Thyroid gland (tissue), 4 donors: Measurements from ENCODE around the gene SLC10A7. TPM values are rescaled to one million over a fixed set of nuclear protein-coding genes. Genes with fewer than 3 reads are reported as not detected.

Experiments used
- DNase-seq, 2 donors: peaks; one replicate each; pipeline ENCODE4 v3.0.0-alpha.2; 2019
- H3K27ac ChIP-seq, 3 donors: fragments of 200-600 bp; sonication (generic); 1 replicate in 2 of 3; 2 replicates in 1 of 3; pipeline ENCODE4 v1.5.1; 2016 to 2019; ENCODE audit warnings: mild to moderate bottlenecking in 1 of 3, moderate library complexity in 1 of 3
- H3K27me3 ChIP-seq: fragments of 200-600 bp; sonication (generic); one replicate; pipeline ENCODE4 v1.5.1; 2019
- H3K36me3 ChIP-seq, 2 donors: fragments of 200-600 bp; sonication (generic); one replicate each; pipeline ENCODE4 v1.5.1; 2016 to 2019
- H3K4me1 ChIP-seq, 2 donors: fragments of 200-600 bp; sonication (generic); one replicate each; pipeline ENCODE4 v1.5.1; 2017 to 2019
- H3K4me3 ChIP-seq, 3 donors: fragments of 200-600 bp; sonication (generic); replicated peaks in 1 of 3; 1 replicate in 2 of 3; 2 replicates in 1 of 3; pipeline ENCODE4 v1.5.1; 2016; ENCODE audit warnings: mild to moderate bottlenecking in 1 of 3
- H3K9me3 ChIP-seq: fragments of 200-600 bp; sonication (generic); one replicate; pipeline ENCODE4 v1.5.1; 2017
- CTCF ChIP-seq, 6 experiments: fragments of 200-600 bp in 3 of 6; fragments of 450-650 bp in 3 of 6; sonication (generic) in 3 of 6; IDR thresholded peaks; one replicate each; pipeline ENCODE4 v1.5.1; 2016 to 2019; ENCODE audit warnings: antibody characterized with exemption in 6 of 6, mild to moderate bottlenecking in 2 of 6, inconsistent platforms in 1 of 6, moderate library complexity in 1 of 6
- POLR2A ChIP-seq, 2 donors: fragments of 450-650 bp; IDR thresholded peaks; one replicate each; pipeline ENCODE4 v1.6.1; 2017; ENCODE audit warnings: antibody characterized with exemption in 2 of 2, mild to moderate bottlenecking in 2 of 2, moderate library complexity in 1 of 2
- WGBS, 2 donors: methylation state at CpG; one replicate each; pipeline ENCODE4 v1.1.5; 2017; 5-methylcytosine and 5-hydroxymethylcytosine counted together
- intact Hi-C: fragments of 100-400 bp; cut with DNase I; formaldehyde crosslinking; loops from one replicate; pipeline ENCODE4 v1.15.1; 2023
- total RNA-seq, 4 donors: library from RNA; depleted of rRNA; stranded (reverse); fragments of >200 nt; gene quantifications; one replicate each; pipeline ENCODE4 v1.2.3, GENCODE V29; 2016

The SLC10A7 gene
- total RNA-seq, 4 donors from 2014 or later: 16.7 to 29.9 (median 23.1) TPM

GRCh38 chr4:146292508-146292907 is 229.2 kb downstream of the SLC10A7 start:
- no peaks in the 10 kb centered on the region for H3K9me3 ChIP-seq
- no peak overlapping the region for H3K4me3 ChIP-seq
- H3K27ac ChIP-seq: no peak overlapping the region
- no peak for DNase-seq
- no peaks in the 10 kb centered on the region for H3K4me1 ChIP-seq
- TF ChIP-seq POLR2A (IDR thresholded peaks at IDR 0.05) (no peak), CTCF (IDR thresholded peaks at IDR 0.05) (no peak)
- H3K36me3 ChIP-seq: no peaks in the 10 kb centered on the region
- intact Hi-C loops: no loop called here
- no peaks in the 10 kb centered on the region for H3K27me3 ChIP-seq
- 81 to 84% methylated on average over 2 of the region's 2 CpGs for WGBS, 2 donors

- H3K27me3 ChIP-seq: no peaks in the 10 kb centered on the region
- no peaks in the 10 kb centered on the region for H3K9me3 ChIP-seq
- H3K36me3 ChIP-seq: no peaks in the 10 kb centered on the region
- H3K4me3 ChIP-seq: no peak overlapping the region
- intact Hi-C loops: no loop called here
- DNase-seq: no peak
- H3K27ac ChIP-seq: no peak overlapping the region
- no peak for TF ChIP-seq POLR2A (IDR thresholded peaks at IDR 0.05)
- TF ChIP-seq CTCF (IDR thresholded peaks at IDR 0.05): no peak
- no peaks in the 10 kb centered on the region for H3K4me1 ChIP-seq
- 93 to 94% methylated on average over 1 of the region's 1 CpG for WGBS, 2 donors
Measured at GRCh38 chr4:146291313-146291712, 230.4 kb downstream of the SLC10A7 start.

GRCh38 chr4:146288193-146288592 is 233.5 kb downstream of the SLC10A7 start:
- H3K27ac ChIP-seq: no peak overlapping the region
- H3K36me3 ChIP-seq: no peaks in the 10 kb centered on the region
- H3K4me1 ChIP-seq: no peaks in the 10 kb centered on the region
- 83 to 84% methylated on average over 4 of the region's 4 CpGs for WGBS, 2 donors
- intact Hi-C loops: no loop called here
- H3K4me3 ChIP-seq: no peak overlapping the region
- TF ChIP-seq POLR2A (IDR thresholded peaks at IDR 0.05) (no peak), CTCF (IDR thresholded peaks at IDR 0.05) (no peak)
- DNase-seq: no peak
- H3K9me3 ChIP-seq: no peaks in the 10 kb centered on the region
- H3K27me3 ChIP-seq: no peaks in the 10 kb centered on the region

- TF ChIP-seq POLR2A (IDR thresholded peaks at IDR 0.05): no peak
- no peak for TF ChIP-seq CTCF (IDR thresholded peaks at IDR 0.05)
- no peaks in the 10 kb centered on the region for H3K9me3 ChIP-seq
- H3K4me3 ChIP-seq: no peak overlapping the region
- no peak for DNase-seq
- H3K27ac ChIP-seq: no peak overlapping the region
- no peaks in the 10 kb centered on the region for H3K4me1 ChIP-seq
- no peaks in the 10 kb centered on the region for H3K36me3 ChIP-seq
- H3K27me3 ChIP-seq: no peaks in the 10 kb centered on the region
- intact Hi-C loops: no loop called here
Measured at GRCh38 chr4:146285037-146285436, 236.7 kb downstream of the SLC10A7 start.

GRCh38 chr4:146283758-146284651 is 237.7 kb downstream of the SLC10A7 start:
- no peak overlapping the region for H3K4me3 ChIP-seq
- H3K9me3 ChIP-seq: no peaks in the 10 kb centered on the region
- no peaks in the 10 kb centered on the region for H3K36me3 ChIP-seq
- H3K4me1 ChIP-seq: no peaks in the 10 kb centered on the region
- 62 to 65% methylated on average over 3 of the region's 3 CpGs for WGBS, 2 donors
- H3K27me3 ChIP-seq: no peaks in the 10 kb centered on the region
- H3K27ac ChIP-seq: no peak overlapping the region
- TF ChIP-seq POLR2A (IDR thresholded peaks at IDR 0.05): no peak
- no peak for TF ChIP-seq CTCF (IDR thresholded peaks at IDR 0.05)
- no peak for DNase-seq
- intact Hi-C loops: no loop called here
